GM13976 (cell line): Measurements from ENCODE around the gene PAQR5.

Source experiments
- DNase-seq: peaks from one replicate; pipeline ENCODE4 v3.0.0; 2012; ENCODE audit warnings: low spot score
- in situ Hi-C: fragments of 300-500 bp; cut with MboI; formaldehyde crosslinking; loops from one replicate; pipeline ENCODE4 v1.12.0; 2022; ENCODE audit warnings: low sequenced_read_pairs, mixed read lengths, inconsistent platforms; ENCODE audit not compliant: unreplicated experiment
- TF ChIP-seq, protein P1 (sequence below): IDR thresholded peaks from 2 replicates; pipeline ENCODE4 v1.5.1; 2012; ENCODE audit warnings: borderline replicate concordance, mild to moderate bottlenecking; ENCODE audit not compliant: insufficient read depth; ENCODE audit errors: extremely low read depth, missing control alignments, control extremely low read depth

PAQR5 gene

DNA sequence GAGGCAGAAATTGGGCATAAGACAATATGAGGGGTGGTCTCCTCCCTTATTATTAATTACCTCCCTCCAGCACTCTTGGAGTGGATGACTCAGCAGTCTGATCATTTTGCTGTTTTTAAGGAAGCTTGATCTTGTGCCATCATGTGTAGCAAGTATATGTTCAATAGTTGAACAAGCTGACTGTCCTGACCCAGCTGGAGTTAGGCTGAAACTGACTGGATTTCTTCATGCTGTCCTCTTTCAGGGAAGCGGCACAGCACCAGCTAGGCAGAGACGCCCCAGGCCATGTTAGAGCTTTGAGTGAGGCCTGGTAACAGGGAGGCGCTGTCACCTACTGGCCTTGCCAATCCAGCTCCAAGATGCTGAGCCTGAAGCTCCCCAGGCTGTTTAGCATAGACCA lies 61.0 kb downstream of the PAQR5 start:
- TF ChIP-seq, protein P1, sequence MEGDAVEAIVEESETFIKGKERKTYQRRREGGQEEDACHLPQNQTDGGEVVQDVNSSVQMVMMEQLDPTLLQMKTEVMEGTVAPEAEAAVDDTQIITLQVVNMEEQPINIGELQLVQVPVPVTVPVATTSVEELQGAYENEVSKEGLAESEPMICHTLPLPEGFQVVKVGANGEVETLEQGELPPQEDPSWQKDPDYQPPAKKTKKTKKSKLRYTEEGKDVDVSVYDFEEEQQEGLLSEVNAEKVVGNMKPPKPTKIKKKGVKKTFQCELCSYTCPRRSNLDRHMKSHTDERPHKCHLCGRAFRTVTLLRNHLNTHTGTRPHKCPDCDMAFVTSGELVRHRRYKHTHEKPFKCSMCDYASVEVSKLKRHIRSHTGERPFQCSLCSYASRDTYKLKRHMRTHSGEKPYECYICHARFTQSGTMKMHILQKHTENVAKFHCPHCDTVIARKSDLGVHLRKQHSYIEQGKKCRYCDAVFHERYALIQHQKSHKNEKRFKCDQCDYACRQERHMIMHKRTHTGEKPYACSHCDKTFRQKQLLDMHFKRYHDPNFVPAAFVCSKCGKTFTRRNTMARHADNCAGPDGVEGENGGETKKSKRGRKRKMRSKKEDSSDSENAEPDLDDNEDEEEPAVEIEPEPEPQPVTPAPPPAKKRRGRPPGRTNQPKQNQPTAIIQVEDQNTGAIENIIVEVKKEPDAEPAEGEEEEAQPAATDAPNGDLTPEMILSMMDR = no peak
- in situ Hi-C loops = no loop called here

DNA sequence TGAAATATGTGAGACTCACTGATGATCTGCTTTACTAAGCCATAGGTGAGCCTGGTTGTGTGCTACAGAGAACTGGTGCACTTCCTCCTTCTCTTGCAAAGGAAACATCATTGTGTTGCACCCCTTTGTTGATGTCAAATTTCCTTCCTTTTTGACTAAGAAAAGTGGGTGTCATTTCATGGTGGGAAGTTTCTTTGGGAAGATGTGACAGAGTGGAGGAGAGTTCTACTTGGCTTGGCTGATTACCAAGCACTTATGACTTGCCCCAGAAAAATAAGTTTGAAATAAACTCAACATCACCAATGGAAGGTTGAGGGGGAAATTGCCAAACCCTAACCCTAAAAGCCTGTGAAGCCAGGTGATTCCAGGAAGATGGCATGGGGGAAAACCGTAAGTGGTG lies 61.9 kb downstream of the PAQR5 start:
- TF ChIP-seq, protein P1 = no peak
- in situ Hi-C loops = no loop called here
- DNase-seq = no peak

More for the DNA sequence above, 61.0 kb downstream of the PAQR5 start:
- DNase-seq = no peak

DNA sequence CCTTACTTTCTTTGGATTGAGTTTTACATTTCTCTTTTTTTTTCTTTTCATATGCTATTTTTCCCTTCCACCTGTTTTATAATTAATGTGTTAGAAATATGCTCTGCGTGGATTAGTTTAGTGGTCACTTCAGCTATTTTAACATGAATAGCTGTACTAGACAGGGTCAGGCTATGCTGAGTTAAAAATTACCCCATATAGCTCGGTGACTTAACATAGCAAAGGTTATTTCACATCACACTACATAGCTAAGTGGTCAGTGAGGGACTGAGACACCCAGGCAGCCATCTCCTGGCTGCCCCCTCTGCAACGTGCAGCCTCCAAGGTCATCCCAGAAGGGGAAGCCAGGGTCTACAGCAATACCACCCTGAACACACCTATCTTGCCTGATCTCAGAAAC lies 68.5 kb downstream of the PAQR5 start:
- no peak for DNase-seq
- in situ Hi-C loops = no loop called here
- TF ChIP-seq, protein P1 = no peak

DNA sequence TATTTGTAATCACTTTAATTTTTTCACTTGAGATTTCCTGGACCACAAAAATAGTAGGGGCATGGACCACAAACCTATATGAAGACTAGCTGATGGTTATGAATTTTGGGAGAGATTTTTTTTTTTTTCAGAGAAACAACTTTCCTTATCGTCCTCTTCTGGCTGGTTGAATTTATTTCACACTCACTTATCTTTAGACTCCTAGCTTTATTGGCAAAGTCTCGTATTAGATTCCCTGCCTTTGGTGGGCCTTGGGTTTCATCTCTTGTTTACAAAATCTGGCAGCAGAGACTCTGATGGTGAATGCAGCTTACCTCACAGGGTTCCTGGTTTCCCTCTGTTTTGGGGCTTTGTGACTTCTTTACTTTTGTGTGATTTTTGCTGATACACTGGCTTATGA lies 70.9 kb downstream of the PAQR5 start:
- no peak for DNase-seq
- TF ChIP-seq, protein P1 = no peak
- in situ Hi-C loops = no loop called here

DNA sequence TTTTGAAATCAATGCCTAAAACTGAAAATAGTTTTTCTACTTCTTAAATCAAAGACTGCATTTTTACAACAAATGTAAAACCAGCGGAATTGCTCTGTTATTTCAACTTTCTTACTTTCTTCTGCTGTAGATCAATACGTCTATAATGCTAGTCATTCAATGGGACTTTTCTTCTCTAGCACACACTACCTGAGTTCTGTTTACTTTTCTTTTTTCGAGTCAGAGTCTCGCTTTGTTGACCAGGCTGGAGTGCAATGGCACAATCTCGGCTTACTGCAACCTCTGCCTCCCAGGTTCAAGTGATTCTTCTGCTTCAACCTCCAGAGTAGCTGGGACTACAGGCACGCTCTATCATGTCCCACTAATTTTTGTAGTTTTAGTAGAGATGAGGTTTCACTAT lies 74.7 kb downstream of the PAQR5 start:
- in situ Hi-C loops = no loop called here
- TF ChIP-seq, protein P1 = no peak
- no peak for DNase-seq

DNA sequence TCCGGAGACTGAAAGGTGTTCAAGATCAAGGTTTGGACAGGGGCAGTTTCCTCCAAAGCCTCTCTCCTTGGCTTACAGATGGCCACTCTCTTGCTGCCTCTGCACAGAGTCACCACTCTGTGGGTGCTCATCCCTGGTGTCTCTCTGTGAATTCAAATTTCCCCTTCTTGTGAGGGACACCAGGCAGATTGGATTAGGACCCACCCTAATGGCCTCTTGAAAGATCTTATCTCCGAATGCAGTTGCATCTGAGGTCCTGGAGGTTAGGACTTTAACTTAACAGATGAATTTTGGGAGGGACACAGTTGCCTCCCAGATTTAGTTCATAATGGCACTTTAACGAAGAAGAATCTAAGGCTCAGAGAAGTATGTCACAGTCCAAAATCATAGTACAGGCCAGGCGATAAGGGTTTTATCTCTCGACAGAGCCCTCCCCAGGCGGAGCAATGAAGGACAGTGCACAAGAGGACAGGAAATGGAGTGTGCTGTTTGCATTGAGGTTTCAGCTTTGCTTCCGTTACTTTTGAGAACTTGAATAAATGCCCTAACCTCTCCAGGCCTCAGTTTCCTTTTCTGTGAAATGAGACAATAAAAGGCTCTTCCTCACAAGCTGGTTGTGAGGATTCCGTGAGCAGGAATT lies 76.6 kb downstream of the PAQR5 start:
- in situ Hi-C loops = loop anchor here (25.0 kb wide), 1 partner anchor 313 kb away; no protein-coding TSS in a partner anchor
- no peak for DNase-seq
- TF ChIP-seq, protein P1 = no peak
